NT2/D1 (cell line): Measurements from ENCODE around the gene CCDC188.
A peak's percentile ranks its signal among the peaks of the same experiment; 100 is the strongest.

Experiments
- DNase-seq: peaks from one replicate; pipeline ENCODE4 v3.0.0-alpha.2; 2011; ENCODE audit warnings: low read depth, low spot score
- H3K27me3 ChIP-seq: 2 replicates; pipeline ENCODE4 v1.6.0; 2011; ENCODE audit warnings: mild to moderate bottlenecking; ENCODE audit not compliant: insufficient read length, insufficient read depth
- H3K36me3 ChIP-seq: 2 replicates; pipeline ENCODE4 v1.6.1; 2011; ENCODE audit warnings: mild to moderate bottlenecking, low read length, mixed read lengths; ENCODE audit not compliant: insufficient read depth, insufficient read length
- H3K4me1 ChIP-seq: 2 replicates; pipeline ENCODE4 v1.5.1; 2011; ENCODE audit not compliant: insufficient read depth, insufficient read length
- H3K4me3 ChIP-seq: 2 replicates; pipeline ENCODE4 v1.5.1; 2011; ENCODE audit warnings: low read depth; ENCODE audit not compliant: insufficient read length
- H3K9ac ChIP-seq: 2 replicates; pipeline ENCODE4 v1.6.0; 2011; ENCODE audit warnings: low read depth; ENCODE audit not compliant: insufficient read length
- H3K9me3 ChIP-seq: 2 replicates; pipeline ENCODE4 v1.5.1; 2011; ENCODE audit warnings: mild to moderate bottlenecking, low read length; ENCODE audit not compliant: insufficient read depth
- SUZ12 ChIP-seq: IDR thresholded peaks from 2 replicates; pipeline ENCODE4 v1.6.1; 2011; ENCODE audit not compliant: insufficient read length, insufficient read depth; ENCODE audit errors: extremely low read depth
- YY1 ChIP-seq: IDR thresholded peaks from 2 replicates; pipeline ENCODE4 v1.6.1; 2011; ENCODE audit not compliant: insufficient read length, insufficient read depth
- ZNF274 ChIP-seq: IDR thresholded peaks from 2 replicates; pipeline ENCODE4 v1.6.1; 2011; ENCODE audit warnings: mild to moderate bottlenecking, low read depth, low read length

The CCDC188 gene

DNA sequence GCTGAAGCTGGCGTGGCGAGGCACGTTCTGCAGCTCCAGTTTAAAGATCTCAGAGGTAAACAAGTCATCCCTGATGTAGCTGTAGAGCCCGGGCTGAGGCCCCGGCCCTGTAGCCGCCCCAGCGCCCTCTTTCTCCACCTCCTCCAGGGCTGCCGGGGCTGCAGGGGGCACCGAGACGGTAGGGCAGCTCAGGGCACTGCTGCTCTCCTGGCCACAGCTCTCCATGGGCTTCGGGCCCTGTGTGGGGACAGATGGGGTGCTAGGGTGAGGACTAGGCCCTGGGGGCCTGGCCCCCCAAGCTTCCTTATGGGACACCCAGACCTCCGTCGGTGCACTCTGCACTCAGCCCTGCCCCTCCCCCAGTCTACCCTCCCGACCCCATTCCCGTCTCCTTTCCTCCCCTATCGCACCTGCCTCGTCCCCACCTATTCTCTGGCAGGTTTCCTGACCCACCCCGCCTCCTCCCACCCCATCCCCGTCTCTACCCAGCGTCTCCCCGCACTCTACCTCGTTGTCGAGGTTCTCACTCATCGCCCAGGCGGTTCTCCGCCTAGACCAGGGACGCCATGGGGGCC lies 34.4 kb downstream of the CCDC188 start:
- Histone ChIP-seq H3K27me3 (no peaks in the 10 kb centered on the region), H3K9ac (peak overlapping the region; percentile 96), H3K36me3 (peaks cover 77% of the 10 kb centered on the region), H3K9me3 (no peaks in the 10 kb centered on the region), H3K4me3 (peak overlapping the region; percentile 92), H3K4me1 (peaks cover 8% of the 10 kb centered on the region)
- TF ChIP-seq ZNF274 (no peak), YY1 (no peak)
- DNase-seq = no peak

DNA sequence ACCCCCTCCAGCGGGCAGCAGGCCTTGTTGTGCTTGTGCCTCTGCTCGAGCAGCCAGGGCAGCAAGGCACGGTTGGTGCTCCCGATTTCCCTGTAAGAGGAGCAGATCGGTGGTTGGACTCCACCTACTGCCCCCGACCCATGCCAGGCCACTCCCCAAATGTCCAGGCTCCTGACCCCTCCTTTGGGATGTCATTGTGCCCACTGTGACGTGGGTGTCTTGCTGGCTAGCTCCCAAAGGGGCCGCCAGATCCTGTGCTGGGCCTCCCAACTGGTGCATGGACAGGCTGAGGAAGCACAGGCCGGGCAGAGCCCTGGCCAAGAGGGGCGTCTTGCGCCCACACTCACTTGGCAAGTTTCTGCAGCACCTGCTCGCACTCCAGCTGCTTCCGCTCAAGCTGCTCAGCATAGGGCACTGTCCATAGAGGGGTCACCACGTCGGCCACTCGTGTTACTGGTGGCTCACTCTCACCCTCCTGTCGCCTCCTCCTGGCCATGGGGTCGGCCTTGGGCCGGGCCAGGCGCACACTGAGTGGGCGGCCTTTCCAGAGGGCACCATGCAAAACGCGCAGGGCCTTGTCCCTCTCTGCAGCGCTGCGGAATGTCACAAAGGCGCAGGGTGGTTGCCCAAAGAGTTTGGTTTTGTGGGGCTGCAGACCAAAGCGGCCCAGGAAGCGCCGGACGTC lies 35.0 kb downstream of the CCDC188 start, which contains the start of gene RANBP1:
Gene RANBP1 (plus strand): TSS at position 414 of the 685 bp plus-strand sequence. CDS start 81 bp downstream, at position 495.
- TF ChIP-seq SUZ12 = no peak
- no peak for TF ChIP-seq YY1
- no peak for TF ChIP-seq ZNF274
- Histone ChIP-seq H3K36me3 (peaks cover 80% of the 10 kb centered on the region), H3K9ac (peak within 1 kb of the TSS; percentile 96), H3K27me3 (no peaks in the 10 kb centered on the region), H3K4me3 (peak within 1 kb of the TSS; percentile 92), H3K4me1 (peaks cover 8% of the 10 kb centered on the region), H3K9me3 (no peaks in the 10 kb centered on the region)
- no peak for DNase-seq

DNA sequence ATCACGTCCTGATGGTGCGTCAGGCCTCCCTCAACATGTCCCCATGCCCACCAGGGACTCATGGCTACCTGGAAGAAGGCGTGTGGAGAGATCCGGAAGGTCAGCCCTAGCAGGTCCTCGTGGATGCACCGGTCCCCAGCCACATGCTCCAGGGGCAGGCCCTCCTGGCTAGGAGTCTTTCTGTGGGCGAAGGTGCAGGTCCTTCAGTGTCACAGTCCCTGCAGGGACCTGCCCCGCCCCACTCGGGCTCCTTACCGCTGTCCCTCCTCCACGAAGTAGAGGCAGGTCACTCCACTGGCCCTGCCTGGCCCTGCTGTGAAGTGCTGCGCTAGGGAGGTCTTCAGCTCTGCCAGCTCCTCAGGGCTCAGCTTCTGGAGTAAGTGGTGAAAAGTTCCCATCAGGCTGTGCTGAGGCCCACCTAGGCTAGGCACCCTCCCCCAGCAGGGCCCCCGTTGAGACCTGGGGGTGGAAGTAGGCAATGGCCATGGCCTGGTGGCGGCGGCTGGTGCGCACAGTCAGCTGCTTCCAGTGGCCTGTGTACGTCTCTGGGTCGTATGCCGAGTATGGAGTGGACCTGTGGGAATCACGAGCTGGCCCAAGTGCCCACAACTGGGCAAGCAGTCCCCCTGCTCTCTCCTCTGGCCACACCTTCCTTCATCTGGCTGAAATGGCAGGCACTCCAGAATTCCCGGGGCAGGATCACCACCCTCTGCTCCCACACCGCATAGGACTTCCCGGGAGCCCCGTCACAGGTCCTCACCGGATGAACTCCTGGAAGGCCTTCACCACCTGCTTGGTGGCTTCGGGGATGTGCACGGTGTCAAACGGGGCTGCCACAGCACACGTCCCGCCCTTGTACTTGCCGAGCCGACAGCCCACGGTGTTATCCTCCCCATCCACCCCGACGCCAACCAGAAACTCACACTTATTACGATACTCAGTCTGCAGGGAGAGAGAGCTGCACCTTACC lies 36.1 kb downstream of the CCDC188 start:
- no peak overlapping the region for H3K4me3 ChIP-seq
- H3K36me3 ChIP-seq = peaks cover 80% of the 10 kb centered on the region

DNA sequence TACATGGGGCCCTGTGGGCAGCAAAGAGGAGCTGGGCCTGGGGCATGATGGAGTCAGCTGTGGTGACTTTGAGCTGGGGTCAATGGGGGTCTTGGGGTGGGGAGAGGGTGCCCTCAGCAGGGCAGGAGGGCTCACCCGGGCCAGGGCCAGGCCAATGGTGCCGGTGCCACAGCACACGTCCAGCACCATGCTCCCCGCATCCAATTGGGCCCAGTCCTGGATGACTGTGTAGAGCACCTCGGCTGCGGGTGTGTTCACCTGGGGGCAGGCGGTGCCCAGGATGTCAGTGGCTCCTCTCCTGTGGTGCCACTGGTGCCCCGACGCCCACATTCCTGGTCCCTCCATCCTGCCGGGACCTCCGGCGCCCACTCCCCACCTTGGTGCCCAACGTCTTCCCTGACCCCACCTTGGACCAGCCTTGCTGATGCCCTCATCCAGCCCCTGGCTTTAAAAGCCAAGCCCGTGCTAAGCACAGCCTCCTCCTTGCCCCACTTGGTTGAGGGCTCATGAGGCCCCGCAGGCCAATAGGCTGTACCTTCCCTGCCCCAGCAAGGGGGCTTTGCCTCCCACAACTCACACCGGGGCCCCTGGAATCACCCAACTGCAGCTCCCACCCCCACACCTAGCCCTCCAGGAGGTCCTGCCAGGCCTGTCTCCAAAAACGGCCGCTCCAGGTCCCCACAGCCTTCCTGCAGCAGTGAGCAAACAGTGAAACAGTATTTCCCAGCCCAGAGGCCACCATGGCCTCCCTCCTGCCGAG lies 37.1 kb downstream of the CCDC188 start:
- Histone ChIP-seq H3K36me3 (peaks cover 82% of the 10 kb centered on the region), H3K9ac (no peak overlapping the region), H3K27me3 (no peaks in the 10 kb centered on the region), H3K9me3 (no peaks in the 10 kb centered on the region), H3K4me1 (peaks cover 6% of the 10 kb centered on the region), H3K4me3 (no peak overlapping the region)
- TF ChIP-seq ZNF274 (no peak), YY1 (no peak), SUZ12 (no peak)
- DNase-seq = no peak

More for the DNA sequence above, 36.1 kb downstream of the CCDC188 start:
- TF ChIP-seq SUZ12 (no peak), ZNF274 (no peak), YY1 (no peak)
- no peaks in the 10 kb centered on the region for H3K27me3 ChIP-seq
- no peaks in the 10 kb centered on the region for H3K9me3 ChIP-seq
- H3K4me1 ChIP-seq = peaks cover 6% of the 10 kb centered on the region
- no peak for DNase-seq
- H3K9ac ChIP-seq = peak overlapping the region; percentile 96

DNA sequence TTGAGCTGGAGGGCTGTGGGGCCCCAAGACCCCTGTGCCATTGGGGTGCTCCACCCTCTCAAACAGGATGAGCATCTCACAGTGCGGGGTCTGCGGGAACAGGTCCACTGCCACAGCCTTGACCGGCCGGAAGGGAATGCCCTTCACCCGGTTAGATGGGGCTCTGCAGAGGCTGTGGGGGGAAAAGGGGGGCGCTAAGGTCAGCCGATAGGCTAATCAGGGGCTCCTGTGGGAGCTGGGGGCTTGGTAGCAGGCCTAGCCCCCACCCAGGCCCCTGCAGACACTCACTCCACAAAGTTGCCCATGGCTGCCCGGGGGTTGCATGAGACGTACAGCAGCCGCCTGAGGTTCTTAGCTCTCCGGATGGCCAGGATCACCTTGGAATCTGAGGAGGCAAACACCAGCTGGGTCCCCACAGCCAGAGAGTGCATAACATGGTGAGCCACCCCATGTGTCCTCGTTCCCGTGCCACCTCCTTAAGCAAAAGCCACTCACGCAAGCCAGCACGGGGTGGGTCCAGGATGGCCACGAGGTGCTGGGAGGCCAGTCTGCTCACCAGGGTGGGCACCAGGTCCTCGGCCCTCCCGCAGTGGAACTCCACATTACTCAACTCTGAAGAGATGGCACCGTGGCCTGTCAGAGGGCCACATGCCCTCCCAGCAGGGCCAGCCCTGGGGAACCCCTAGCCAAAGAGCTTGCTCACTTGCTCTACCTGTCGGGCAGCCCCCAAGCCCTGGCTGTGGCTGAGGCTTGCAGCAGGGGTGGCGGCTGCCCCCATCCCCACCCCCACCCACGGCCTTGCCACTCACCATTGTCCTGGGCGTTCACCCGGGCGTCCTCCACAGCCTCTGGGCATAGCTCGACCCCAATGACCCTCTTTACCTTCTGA lies 38.0 kb downstream of the CCDC188 start:
- peaks cover 6% of the 10 kb centered on the region for H3K4me1 ChIP-seq
- H3K27me3 ChIP-seq = no peaks in the 10 kb centered on the region
- no peak overlapping the region for H3K4me3 ChIP-seq
- DNase-seq = no peak
- H3K36me3 ChIP-seq = peaks cover 82% of the 10 kb centered on the region
- no peaks in the 10 kb centered on the region for H3K9me3 ChIP-seq
- TF ChIP-seq ZNF274 (no peak), YY1 (no peak)
- H3K9ac ChIP-seq = no peak overlapping the region
